Heart left ventricle (tissue), 13 donors: ENCODE results near the gene MYBBP1A.

Experiments
- POLR2A ChIP-seq, 2 donors: fragments of 450-650 bp; IDR thresholded peaks; one replicate each; pipeline ENCODE4 v1.6.1; 2017; ENCODE audit warnings: antibody characterized with exemption in 2 of 2, mild to moderate bottlenecking in 2 of 2, moderate library complexity in 2 of 2
- TF ChIP-seq, protein P1 (sequence below), 12 donors: fragments of 200-600 bp; sonication (generic) in 4 of 12; IDR thresholded peaks; one replicate each; pipeline versions ENCODE4 v1.5.0 to v1.8.0; 2018 to 2022; ENCODE audit warnings: antibody characterized with exemption in 12 of 12, mild to moderate bottlenecking in 5 of 12
- donor health status: ischemic (EF 13 %, LVEDD 7.1; RV severe dilation, severe dysfunction).
- donor health status: DM: no; HTN: yes; CAD: no.
- donor health status: DM: no; HTN: no; CAD: no.
- donor health status: ischemic (EF 25% LVEDD 6.9; RV normal size, moderate dysfunction).
- donor health status: ischemic (EF 25% LVEDD 5.7; RV mildly dilated, moderate dysfunction).
- donor health status: ischemic (EF 35%, LVEDD 5.7; RV mildly dilated, moderate dysfunction).
- donor health status: nonischemic (EF 11% LVEDD 7.7; RV severe dilation, severe dysfunction).
- donor health status: DM: yes; HTN: yes; CAD: no.
- donor health status: PGD.
- donor health status: ischemic (EF 29% LVEDD 5.4; RV normal size, mild dysfunction).
- donor health status: nonischemic (EF 23%, LVEDD 6.1; RV moderate dilation, normal function).

DNA sequence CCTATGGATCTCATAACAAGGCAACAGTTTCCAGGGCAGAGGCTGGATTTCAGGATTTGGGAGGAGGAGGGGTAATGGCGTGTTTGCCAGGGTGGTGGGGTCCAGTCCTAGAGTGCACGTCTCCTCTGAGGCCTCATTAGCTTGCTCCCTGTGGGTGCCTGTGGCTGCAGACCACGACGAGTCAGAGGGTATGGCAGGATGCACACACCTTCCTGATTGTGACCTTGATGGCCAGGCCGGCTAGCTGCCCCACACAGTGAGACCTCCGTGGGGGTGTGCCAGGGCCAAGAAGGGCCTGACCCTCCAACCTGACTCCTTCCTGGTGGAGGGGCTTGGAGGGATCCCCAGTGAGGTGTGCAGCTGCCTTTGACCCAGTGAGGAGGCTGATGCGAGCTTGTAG lies 25.1 kb upstream of the MYBBP1A start:
- TF ChIP-seq, protein P1, sequence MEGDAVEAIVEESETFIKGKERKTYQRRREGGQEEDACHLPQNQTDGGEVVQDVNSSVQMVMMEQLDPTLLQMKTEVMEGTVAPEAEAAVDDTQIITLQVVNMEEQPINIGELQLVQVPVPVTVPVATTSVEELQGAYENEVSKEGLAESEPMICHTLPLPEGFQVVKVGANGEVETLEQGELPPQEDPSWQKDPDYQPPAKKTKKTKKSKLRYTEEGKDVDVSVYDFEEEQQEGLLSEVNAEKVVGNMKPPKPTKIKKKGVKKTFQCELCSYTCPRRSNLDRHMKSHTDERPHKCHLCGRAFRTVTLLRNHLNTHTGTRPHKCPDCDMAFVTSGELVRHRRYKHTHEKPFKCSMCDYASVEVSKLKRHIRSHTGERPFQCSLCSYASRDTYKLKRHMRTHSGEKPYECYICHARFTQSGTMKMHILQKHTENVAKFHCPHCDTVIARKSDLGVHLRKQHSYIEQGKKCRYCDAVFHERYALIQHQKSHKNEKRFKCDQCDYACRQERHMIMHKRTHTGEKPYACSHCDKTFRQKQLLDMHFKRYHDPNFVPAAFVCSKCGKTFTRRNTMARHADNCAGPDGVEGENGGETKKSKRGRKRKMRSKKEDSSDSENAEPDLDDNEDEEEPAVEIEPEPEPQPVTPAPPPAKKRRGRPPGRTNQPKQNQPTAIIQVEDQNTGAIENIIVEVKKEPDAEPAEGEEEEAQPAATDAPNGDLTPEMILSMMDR (IDR thresholded peaks at IDR 0.05) = no peak
- no peak for TF ChIP-seq POLR2A (IDR thresholded peaks at IDR 0.05)
